Epidermal melanocyte (primary cell): ENCODE data around the gene SPTBN1.

ENCODE experiments used
- DNase-seq: peaks from one replicate; pipeline ENCODE4 v3.0.0; 2011; ENCODE audit warnings: low spot score; ENCODE audit not compliant: insufficient read length

Gene SPTBN1

DNA sequence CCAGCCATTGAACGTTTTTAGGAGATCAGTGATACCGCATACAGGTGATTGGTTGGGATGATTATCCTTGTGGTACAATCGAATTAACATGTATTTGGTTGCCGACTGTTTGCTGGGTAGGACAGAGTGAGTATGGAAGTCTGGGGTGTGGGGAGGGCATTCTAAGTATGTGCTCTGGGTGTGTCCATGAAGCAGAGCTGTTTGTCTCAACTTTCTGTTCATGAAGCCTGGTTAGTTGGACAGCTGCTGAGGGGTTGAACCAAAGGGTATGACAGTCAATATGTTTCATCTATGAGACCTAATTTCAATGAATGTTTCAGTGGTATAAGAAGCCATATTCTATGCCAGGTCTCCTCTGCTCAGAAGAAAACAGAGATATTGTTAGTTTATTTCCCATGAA lies 21.9 kb upstream of the SPTBN1 start:
- DNase-seq = no peak

DNA sequence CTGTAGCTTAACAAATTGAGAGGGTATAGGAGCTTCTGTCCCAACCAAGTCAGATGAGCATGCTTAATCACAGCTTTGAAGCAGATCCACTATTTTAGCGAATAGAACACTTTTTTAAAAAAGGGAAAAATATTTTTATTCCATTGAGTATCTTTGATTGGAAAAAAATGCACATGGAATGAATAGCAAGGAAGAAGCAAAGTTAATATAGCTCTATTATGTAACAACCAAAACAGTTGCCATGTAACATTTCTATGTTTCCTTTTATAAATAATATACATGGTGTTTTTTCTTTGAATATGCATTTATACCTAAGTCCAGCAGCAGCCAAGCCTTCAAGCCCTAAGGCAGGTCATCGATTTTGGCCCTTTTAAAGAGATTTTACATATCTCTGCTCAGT lies 21.4 kb upstream of the SPTBN1 start:
- DNase-seq = no peak

GRCh38 chr2:54435325-54436226 lies 20.6 kb upstream of the SPTBN1 start:
- no peak for DNase-seq

GRCh38 chr2:54437588-54437987 lies 18.5 kb upstream of the SPTBN1 start:
- DNase-seq = no peak

DNA sequence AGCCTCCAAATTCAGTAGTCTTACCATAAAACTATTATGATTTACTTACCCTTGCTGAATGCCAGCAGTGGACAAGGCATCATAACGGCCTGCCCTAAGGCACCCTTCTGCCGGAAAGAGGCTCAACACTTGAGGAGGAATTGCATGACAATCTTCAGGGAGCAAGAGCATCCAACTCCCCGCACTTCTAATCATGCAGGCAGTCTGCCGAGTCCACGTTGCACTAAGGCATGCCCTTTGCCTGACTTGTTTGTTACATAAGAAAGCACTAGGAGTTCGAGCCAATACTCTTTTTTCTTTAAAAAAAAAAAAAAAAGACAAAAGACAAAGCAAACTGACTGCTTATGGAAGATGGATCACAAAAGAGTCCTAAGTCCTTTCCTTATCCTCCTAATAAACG lies 17.9 kb upstream of the SPTBN1 start:
- no peak for DNase-seq

DNA sequence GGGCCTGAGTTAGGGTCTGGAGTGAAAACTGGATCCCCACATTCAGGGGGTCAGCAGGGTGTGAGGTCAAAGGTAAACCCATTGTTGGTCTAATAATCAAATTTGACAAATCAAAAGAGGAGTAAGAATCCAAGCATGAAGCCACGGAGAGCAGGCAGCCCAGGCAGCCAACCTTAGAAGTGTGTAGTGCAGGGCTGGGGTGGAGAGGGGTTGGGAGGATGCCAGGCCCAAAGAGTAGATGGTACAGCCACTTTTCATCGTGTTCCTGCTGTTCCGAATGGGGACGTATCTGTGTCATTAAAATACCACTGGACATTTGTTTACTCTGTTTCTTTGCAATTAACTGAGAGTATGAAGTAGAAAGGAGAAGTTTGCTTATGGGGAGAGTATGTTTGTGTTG lies 16.5 kb upstream of the SPTBN1 start:
- no peak for DNase-seq

- DNase-seq = no peak
Observed at GRCh38 chr2:54440050-54440449, 16.1 kb upstream of the SPTBN1 start.

DNA sequence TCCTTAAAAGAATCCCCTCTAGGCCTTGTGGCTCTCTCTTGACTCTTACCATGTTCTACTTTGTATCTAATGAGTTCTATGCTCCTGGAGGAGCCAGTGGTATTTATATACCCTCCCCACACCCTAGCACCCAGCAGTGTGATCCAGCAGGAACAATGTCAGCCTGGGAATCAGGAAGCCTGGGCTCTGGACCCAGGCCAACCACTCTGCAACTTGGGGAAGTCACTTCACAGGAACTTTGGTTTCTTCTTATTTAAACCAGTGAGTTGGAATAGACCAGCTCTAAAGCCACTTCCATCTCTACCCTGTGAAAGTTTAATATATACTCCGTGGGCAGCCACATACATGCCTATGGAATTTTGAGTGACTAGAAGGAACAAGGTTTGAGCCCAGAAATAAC lies 11.6 kb upstream of the SPTBN1 start:
- DNase-seq = no peak

- DNase-seq = no peak
Observed at GRCh38 chr2:54446122-54446521, 10.0 kb upstream of the SPTBN1 start.

GRCh38 chr2:54446625-54447024 lies 9.5 kb upstream of the SPTBN1 start:
- no peak for DNase-seq

GRCh38 chr2:54454548-54455130 lies 1.5 kb upstream of the SPTBN1 start:
- no peak for DNase-seq

DNA sequence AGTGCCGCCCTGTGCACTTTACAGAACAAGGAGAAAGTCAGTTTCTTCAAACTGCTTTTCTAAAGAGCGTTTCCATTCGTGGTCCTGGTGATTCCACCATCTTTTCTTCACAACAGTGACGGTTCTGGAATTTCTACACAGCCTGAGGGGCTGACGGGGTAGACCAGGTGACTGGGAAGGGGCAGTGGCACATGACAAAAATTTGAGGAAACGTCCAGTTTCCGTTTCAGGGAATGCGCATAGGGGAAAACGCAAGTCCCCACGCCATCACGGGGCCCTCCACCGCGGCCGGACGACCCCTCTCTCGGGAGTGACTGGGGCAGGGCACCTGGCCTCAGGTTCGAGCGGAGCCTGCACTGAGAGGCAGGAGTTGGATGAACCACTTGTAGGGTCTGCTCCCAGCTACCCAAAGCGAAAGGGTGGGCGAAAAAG lies 980 bp upstream of the SPTBN1 start:
- no peak for DNase-seq

- no peak for DNase-seq
Observed at GRCh38 chr2:54456362-54456611, 160 bp downstream of the SPTBN1 start.

DNA sequence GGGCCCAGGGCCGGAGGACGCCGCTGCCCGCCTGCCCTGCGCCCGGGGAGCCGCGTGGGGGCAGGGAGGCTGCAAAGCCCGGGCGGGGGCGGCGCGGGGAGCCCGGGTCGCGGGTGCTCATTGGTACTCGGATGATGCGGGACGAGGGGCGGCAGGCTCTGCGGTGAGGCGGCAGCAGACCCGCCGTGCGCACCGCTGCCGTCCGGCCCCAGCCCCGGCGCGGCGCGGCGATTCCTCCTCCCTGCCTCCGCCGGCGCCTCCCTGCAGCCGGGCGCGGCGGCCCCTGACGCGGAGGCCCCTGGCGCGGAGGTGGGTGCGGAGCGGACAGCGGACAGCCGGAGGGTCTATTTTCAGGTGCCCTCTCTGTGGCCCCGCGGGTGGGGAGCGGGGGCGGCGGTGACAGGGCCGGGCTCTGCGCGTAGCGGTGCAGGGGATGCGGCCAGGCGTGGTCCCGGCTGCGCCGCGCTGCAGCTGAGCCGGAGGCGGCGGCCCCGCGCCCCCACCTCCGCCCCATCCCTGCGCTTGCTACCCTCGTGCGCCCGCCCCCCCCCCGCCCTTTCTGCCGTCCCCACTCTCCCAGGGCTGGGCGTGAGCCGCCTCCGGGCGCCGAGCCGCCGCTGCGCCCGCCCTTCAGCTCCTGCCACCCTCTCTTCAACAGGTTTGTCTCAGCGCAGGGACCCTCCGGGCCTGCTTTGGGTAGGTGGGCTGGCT lies 640 bp downstream of the SPTBN1 start:
- DNase-seq = no peak

GRCh38 chr2:54457323-54458023 lies 1.3 kb downstream of the SPTBN1 start:
- DNase-seq = no peak

DNA sequence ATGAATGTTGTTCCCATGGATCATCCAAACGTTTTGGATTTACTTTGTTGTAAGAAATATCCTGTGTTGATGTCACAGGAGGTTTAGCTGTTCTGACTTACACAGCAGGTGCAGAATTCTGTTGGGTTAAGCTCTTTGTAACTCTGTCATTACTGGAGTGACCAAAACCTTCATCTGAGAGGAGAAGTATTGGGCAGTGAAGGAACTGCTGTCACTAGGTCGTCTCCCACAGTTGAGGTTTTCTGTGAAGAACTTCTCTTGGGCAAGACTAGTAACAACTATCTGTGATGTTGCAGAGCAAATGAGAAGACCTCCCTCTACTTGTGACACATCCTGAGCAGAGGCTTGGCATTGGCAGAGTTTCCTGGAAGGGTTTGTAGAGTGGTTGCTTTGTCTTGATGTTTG lies 2.9 kb downstream of the SPTBN1 start:
- no peak for DNase-seq

DNA sequence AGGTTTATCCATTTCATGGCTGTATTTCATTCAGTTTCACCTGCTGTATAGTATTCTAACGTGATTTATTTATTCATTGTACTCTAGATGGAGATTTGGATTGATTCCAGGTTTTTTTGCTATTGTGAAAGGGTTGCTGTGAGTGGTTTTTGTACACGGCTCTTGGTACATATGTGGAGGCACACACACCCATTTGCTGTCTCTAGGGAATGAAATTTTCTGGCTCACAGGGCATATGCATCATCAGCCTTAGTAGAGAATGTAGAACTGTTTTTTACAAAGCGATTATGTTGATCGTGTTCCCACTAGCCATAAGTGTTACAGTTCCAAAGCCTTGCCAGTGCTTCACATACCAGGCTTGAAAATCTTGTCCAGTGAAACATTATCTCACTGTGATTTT lies 5.1 kb downstream of the SPTBN1 start:
- no peak for DNase-seq

DNA sequence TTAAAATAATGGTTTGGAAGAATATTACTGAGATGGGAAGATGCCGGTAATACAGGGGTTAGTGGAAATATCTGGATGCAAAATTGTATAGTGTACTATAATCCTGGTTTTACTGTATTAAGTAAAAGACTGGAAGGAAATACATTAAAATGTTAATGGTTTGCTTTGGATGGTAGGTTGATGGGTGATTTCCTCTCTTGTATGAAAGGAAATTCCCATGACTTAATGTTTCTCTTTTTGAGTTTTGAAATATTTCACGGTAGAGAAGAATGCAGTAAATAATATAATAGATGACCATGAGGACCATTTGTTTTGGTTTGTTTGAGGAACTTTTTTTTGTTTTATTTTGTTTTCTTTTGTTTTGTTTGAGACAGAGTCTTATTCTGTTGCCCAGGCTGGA lies 8.2 kb downstream of the SPTBN1 start:
- DNase-seq = no peak

GRCh38 chr2:54465143-54465542 lies 9.0 kb downstream of the SPTBN1 start:
- no peak for DNase-seq

GRCh38 chr2:54466870-54467269 lies 10.7 kb downstream of the SPTBN1 start:
- DNase-seq = no peak

DNA sequence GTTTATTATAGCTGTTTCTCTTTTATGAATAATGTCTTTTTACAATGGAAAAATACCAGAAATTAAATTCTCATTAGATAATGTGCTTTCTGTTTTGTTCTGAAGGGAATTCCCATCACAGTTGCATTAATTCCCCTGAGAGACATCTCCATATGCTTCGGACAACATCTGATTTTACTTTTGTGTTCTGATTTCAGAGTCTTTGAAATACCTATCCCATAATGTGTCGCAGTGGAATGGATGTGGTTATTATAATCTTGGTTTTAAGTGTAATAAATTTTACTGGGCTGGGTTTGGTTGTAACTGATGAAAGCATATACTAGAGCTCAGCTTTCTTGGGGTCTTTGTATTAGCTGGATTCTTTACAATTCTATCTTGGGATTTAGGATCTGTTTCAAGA lies 12.5 kb downstream of the SPTBN1 start:
- DNase-seq = no peak

- no peak for DNase-seq
Observed at GRCh38 chr2:54469484-54470053, 13.4 kb downstream of the SPTBN1 start.
